Heart right ventricle (tissue), 16 donors: ENCODE data around the gene FN3KRP. TPM values are rescaled to one million over a fixed set of nuclear protein-coding genes. Genes with fewer than 3 reads are reported as not detected.

ENCODE experiments used
- ATAC-seq, 8 donors: fragments of 200-7000 bp; cut with Tn5 transposase; one replicate each; pipeline ENCODE4 v1.9.1; 2020; ENCODE audit warnings: mild to moderate bottlenecking in 8 of 8, moderate library complexity in 8 of 8, moderate number of reproducible peaks in 1 of 8
- DNase-seq, 2 donors: peaks; one replicate each; pipeline ENCODE4 v3.0.0-alpha.2; 2020
- H3K27ac ChIP-seq, 10 donors: fragments of 200-600 bp; sonication (generic) in 2 of 10; one replicate each; pipeline versions ENCODE4 v1.5.0 to v1.8.0; 2020 to 2022; ENCODE audit warnings: mild to moderate bottlenecking in 3 of 10
- H3K27me3 ChIP-seq, 7 donors: fragments of 200-600 bp; one replicate each; pipeline ENCODE4 v1.8.0; 2021 to 2022; ENCODE audit warnings: mild to moderate bottlenecking in 2 of 7
- H3K36me3 ChIP-seq, 9 donors: fragments of 200-600 bp; sonication (generic) in 1 of 9; one replicate each; pipeline versions ENCODE4 v1.5.0 to v1.8.0; 2020 to 2022; ENCODE audit warnings: mild to moderate bottlenecking in 2 of 9
- H3K4me1 ChIP-seq, 9 donors: fragments of 200-600 bp; sonication (generic) in 1 of 9; one replicate each; pipeline versions ENCODE4 v1.5.0 to v1.8.0; 2020 to 2022; ENCODE audit warnings: mild to moderate bottlenecking in 4 of 9
- H3K4me3 ChIP-seq, 10 donors: fragments of 200-600 bp; sonication (generic) in 2 of 10; one replicate each; pipeline versions ENCODE4 v1.5.0 to v1.8.0; 2020 to 2022; ENCODE audit warnings: mild to moderate bottlenecking in 7 of 10, moderate library complexity in 2 of 10
- H3K9me3 ChIP-seq, 11 donors: fragments of 200-600 bp in 10 of 11; sonication (generic) in 2 of 11; one replicate each; pipeline versions ENCODE4 v1.5.0 to v1.8.0; 2013 to 2022; ENCODE audit warnings: mild to moderate bottlenecking in 2 of 11, control low read depth in 1 of 11, moderate library complexity in 1 of 11
- WGBS, 2 donors: extraction: QIAGEN DNeasy Blood & Tissue Kit; methylation state at CpG; one replicate each; pipeline ENCODE4 v1.1.7; 2013; ENCODE audit warnings: inconsistent platforms in 1 of 2; 5-methylcytosine and 5-hydroxymethylcytosine counted together
- intact Hi-C, 10 donors: fragments of 100-400 bp; cut with DNase I; formaldehyde crosslinking; loops; one replicate each; pipeline versions ENCODE4 v1.11.1 to v1.14.2; 2022
- polyA plus RNA-seq, 2 donors: library from polyadenylated mRNA; stranded (reverse); fragments of 200-250 nt; gene quantifications; one replicate each; pipeline ENCODE4 v1.2.3, GENCODE V29; 2013
- total RNA-seq, 10 donors: library from RNA; stranded (reverse); fragmentation: NEBNext Ultra II Directional in 3 of 10; extraction: Animal tissue kit (Norgen Biotek cat#: 25700) in 3 of 10; gene quantifications; one replicate each; pipeline versions ENCODE4 v1.2.1 to v1.2.4, GENCODE V29; 2021 to 2023
- TF ChIP-seq, protein P1 (sequence below), 9 donors: fragments of 200-600 bp; sonication (generic) in 2 of 9; IDR thresholded peaks; one replicate each; pipeline versions ENCODE4 v1.5.0 to v1.8.0; 2021 to 2022; ENCODE audit warnings: antibody characterized with exemption in 9 of 9, mild to moderate bottlenecking in 5 of 9, moderate library complexity in 1 of 9
- donor health status: Arrhythmogenic right ventricular cardiomyopathy.
- donor health status: ischemic (EF 13 %, LVEDD 7.1; RV severe dilation, severe dysfunction).
- donor health status: healthy with polysubstance abuse.
- donor health status: DM: no; HTN: yes; CAD: no.
- donor health status: DM: no; HTN: no; CAD: no.
- donor health status: ischemic (EF 25% LVEDD 6.9; RV normal size, moderate dysfunction).
- donor health status: ischemic (EF 25% LVEDD 5.7; RV mildly dilated, moderate dysfunction).
- donor health status: healthy.
- donor health status: DM: yes; HTN: yes; CAD: no.
- donor health status: Ischemic cardiomyopathy.
- donor health status: ischemic (EF 35%, LVEDD 5.7; RV mildly dilated, moderate dysfunction).
- donor health status: nonischemic (EF 11% LVEDD 7.7; RV severe dilation, severe dysfunction).
- donor health status: DM: yes; HTN: yes; CAD: no.
- donor health status: PGD.
- donor health status: ischemic (EF 29% LVEDD 5.4; RV normal size, mild dysfunction).
- donor health status: nonischemic (EF 23%, LVEDD 6.1; RV moderate dilation, normal function).

The FN3KRP gene
- total and polyA plus RNA-seq, 12 donors, result 10.3 to 21.5 (median 15.3) TPM

DNA sequence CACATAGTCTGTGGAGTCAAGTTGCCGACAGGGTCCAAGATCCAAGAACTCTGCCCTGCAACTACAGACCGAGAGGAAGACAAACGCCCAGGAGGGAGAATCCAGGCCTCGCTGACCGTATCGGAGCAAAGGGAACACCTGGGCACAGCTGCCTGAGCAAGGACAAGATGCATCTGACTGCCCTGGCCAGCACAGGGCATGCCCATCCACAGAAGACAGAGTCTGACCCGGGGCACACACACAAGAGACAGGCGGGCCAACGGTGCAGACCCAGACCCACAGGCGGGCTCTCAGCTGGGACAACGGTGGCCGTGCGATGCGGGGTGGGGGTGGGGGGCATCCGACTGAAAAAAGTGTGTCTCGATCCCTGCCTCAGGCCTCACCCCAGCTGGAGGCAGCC lies 24.2 kb upstream of the FN3KRP start:
- 85 to 86% methylated on average over 16 of the region's 16 CpGs for WGBS, 2 donors
- H3K36me3 ChIP-seq, result peaks cover 0 to 3% (median 0%) of the 10 kb centered on the region in 9 donors
- TF ChIP-seq, protein P1, sequence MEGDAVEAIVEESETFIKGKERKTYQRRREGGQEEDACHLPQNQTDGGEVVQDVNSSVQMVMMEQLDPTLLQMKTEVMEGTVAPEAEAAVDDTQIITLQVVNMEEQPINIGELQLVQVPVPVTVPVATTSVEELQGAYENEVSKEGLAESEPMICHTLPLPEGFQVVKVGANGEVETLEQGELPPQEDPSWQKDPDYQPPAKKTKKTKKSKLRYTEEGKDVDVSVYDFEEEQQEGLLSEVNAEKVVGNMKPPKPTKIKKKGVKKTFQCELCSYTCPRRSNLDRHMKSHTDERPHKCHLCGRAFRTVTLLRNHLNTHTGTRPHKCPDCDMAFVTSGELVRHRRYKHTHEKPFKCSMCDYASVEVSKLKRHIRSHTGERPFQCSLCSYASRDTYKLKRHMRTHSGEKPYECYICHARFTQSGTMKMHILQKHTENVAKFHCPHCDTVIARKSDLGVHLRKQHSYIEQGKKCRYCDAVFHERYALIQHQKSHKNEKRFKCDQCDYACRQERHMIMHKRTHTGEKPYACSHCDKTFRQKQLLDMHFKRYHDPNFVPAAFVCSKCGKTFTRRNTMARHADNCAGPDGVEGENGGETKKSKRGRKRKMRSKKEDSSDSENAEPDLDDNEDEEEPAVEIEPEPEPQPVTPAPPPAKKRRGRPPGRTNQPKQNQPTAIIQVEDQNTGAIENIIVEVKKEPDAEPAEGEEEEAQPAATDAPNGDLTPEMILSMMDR (IDR thresholded peaks at IDR 0.05), result no peak
- intact Hi-C loops, result no loop called here
- ATAC-seq, result no peak
- no peak overlapping the region for H3K27ac ChIP-seq
- peaks cover 2 to 17% (median 6%) of the 10 kb centered on the region in 9 donors for H3K4me1 ChIP-seq
- no peak overlapping the region for H3K4me3 ChIP-seq
- DNase-seq, result no peak
- peaks cover 0 to 16% (median 11%) of the 10 kb centered on the region in 11 donors for H3K9me3 ChIP-seq
- H3K27me3 ChIP-seq, result peaks cover 0 to 7% (median 0%) of the 10 kb centered on the region in 7 donors

DNA sequence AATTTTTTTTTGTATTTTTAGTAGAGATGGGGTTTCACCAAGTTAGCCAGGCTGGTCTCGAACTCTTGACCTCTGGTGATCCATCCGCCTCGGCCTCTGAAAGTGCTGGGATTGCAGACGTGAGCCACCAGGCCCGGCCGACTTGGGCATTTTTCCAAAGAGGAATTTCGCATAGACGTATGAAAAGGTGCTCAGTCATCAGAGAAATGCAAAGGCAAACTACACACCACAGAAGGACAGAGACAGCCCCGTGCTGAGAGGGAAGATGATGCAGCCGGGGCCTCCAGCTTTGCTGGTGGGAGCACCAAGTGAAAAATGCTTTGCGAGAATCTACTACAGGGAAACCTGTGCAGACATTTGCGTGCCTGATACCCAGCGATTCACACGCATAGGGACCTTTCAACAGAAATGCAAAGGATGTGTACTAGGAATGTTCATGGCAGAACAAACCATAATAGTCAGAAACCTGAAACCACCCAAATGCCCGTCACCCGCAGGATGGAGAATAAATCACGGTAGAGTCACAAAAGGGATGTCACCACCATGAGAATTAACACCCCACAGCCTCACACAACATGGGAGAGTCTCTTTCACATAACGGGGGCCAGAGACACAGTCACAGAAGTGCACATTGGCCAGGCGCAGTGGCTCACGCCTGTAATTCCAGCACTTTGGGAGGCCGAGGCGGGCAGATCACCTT lies 23.2 kb upstream of the FN3KRP start:
- no peak overlapping the region for H3K27ac ChIP-seq
- no peak for DNase-seq
- H3K27me3 ChIP-seq, result peaks cover 0 to 15% (median 0%) of the 10 kb centered on the region in 7 donors
- H3K4me1 ChIP-seq, result peaks cover 4 to 15% (median 11%) of the 10 kb centered on the region in 9 donors
- H3K9me3 ChIP-seq, result peaks cover 0 to 16% (median 11%) of the 10 kb centered on the region in 11 donors
- TF ChIP-seq, protein P1 (IDR thresholded peaks at IDR 0.05), result no peak
- H3K4me3 ChIP-seq, result no peak overlapping the region
- intact Hi-C loops, result no loop called here
- ATAC-seq, result no peak
- WGBS, 2 donors, result 94 to 95% methylated on average over 22 of the region's 22 CpGs
- H3K36me3 ChIP-seq, result peaks cover 0 to 3% (median 0%) of the 10 kb centered on the region in 9 donors

DNA sequence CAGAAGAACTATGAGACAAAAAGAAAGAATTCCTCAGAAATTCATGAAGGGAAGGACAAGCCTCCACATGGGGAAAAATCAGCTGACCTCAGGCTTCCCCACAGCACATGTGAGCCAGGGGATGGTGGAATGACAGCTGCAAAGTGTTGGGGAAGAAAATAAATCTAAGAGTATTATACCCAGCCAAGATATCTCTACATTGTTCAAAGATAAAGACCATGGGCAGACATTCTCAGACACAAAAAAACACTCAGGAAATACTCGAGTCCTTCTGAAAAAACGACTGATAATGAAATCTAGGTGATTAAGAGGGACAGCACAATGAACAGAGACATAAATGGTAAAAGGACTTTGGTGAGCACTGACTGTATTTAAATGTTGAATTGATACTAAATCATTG lies 21.9 kb upstream of the FN3KRP start:
- Histone ChIP-seq H3K27ac (no peak overlapping the region), H3K36me3 (peaks cover 0 to 3% (median 0%) of the 10 kb centered on the region in 9 donors), H3K27me3 (peaks cover 0 to 15% (median 0%) of the 10 kb centered on the region in 7 donors), H3K4me3 (no peak overlapping the region), H3K9me3 (peaks cover 0 to 16% (median 11%) of the 10 kb centered on the region in 11 donors), H3K4me1 (peaks cover 4 to 19% (median 16%) of the 10 kb centered on the region in 9 donors)
- intact Hi-C loops, result no loop called here
- DNase-seq (no peak), ATAC-seq (no peak)
- 61 to 65% methylated on average over 2 of the region's 2 CpGs for WGBS, 2 donors
- TF ChIP-seq, protein P1 (IDR thresholded peaks at IDR 0.05), result no peak

DNA sequence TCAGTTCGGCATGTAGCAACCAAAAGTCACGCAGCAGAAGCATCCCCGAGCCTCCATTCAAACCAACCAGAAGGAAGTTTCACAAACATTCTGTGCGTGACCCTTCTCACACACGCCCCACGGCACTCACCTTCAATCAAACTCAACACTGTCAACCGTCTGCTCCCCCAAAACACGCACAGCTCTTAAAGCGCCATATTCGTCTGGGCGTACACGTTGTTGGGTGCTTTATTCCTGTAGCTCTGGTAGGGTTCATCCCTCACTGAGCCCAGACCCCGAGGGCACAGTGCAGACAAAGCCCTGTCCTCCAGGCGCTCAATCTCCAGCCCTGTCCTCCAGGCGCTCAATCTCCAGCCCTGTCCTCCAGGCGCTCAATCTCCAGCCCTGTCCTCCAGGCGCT lies 20.2 kb upstream of the FN3KRP start:
- peaks cover 4 to 20% (median 17%) of the 10 kb centered on the region in 9 donors for H3K4me1 ChIP-seq
- 97% methylated on average over 15 to 16 of the region's 17 CpGs for WGBS, 2 donors

More for the DNA sequence above, 20.2 kb upstream of the FN3KRP start:
- Histone ChIP-seq H3K4me3 (no peak overlapping the region), H3K27ac (no peak overlapping the region), H3K27me3 (peaks cover 0 to 15% (median 0%) of the 10 kb centered on the region in 7 donors), H3K36me3 (no peaks in the 10 kb centered on the region), H3K9me3 (peaks cover 0 to 16% (median 11%) of the 10 kb centered on the region in 11 donors)
- DNase-seq (no peak), ATAC-seq (no peak)
- TF ChIP-seq, protein P1 (IDR thresholded peaks at IDR 0.05), result no peak
- intact Hi-C loops, result no loop called here
